ENCODE results near the gene SORCS2.

Gene SORCS2

GRCh38 chr4:7683126-7683703 lies 490.9 kb downstream of the SORCS2 start:
- Histone ChIP-seq H3K27me3 (ENCODE audit: insufficient read depth, insufficient read length) (no peaks in the 10 kb centered on the region), H3K9ac (ENCODE audit: insufficient read length, low read depth) (no peak overlapping the region), H3K4me3 (ENCODE audit: insufficient read length, low read depth) (no peak overlapping the region), H3K36me3 (ENCODE audit: insufficient read depth, insufficient read length, low read length) (no peaks in the 10 kb centered on the region), H3K9me3 (ENCODE audit: insufficient read depth, low read length) (peaks cover 30% of the 10 kb centered on the region; the same call in 1 of the 2 replicates), H3K4me1 (ENCODE audit: insufficient read depth, insufficient read length) (no peaks in the 10 kb centered on the region)
- no peak for DNase-seq (ENCODE audit: low read depth, low spot score)
- TF ChIP-seq SUZ12 (IDR thresholded peaks at IDR 0.05; ENCODE audit: extremely low read depth, insufficient read depth, insufficient read length): no peak
- TF ChIP-seq ZNF274 (IDR thresholded peaks at IDR 0.05; ENCODE audit: low read depth, low read length): no peak
- no peak for TF ChIP-seq YY1 (IDR thresholded peaks at IDR 0.05; ENCODE audit: insufficient read depth, insufficient read length)

GRCh38 chr4:7684294-7684693 lies 492.0 kb downstream of the SORCS2 start:
- H3K9me3 ChIP-seq (ENCODE audit: insufficient read depth, low read length): peaks cover 30% of the 10 kb centered on the region; the same call in 1 of the 2 replicates
- H3K4me1 ChIP-seq (ENCODE audit: insufficient read depth, insufficient read length): no peaks in the 10 kb centered on the region
- H3K4me3 ChIP-seq (ENCODE audit: insufficient read length, low read depth): no peak overlapping the region
- H3K9ac ChIP-seq (ENCODE audit: insufficient read length, low read depth): no peak overlapping the region
- TF ChIP-seq SUZ12 (IDR thresholded peaks at IDR 0.05; ENCODE audit: extremely low read depth, insufficient read depth, insufficient read length) (no peak), YY1 (IDR thresholded peaks at IDR 0.05; ENCODE audit: insufficient read depth, insufficient read length) (no peak)
- H3K27me3 ChIP-seq (ENCODE audit: insufficient read depth, insufficient read length): no peaks in the 10 kb centered on the region
- DNase-seq (ENCODE audit: low read depth, low spot score): no peak
- no peaks in the 10 kb centered on the region for H3K36me3 ChIP-seq (ENCODE audit: insufficient read depth, insufficient read length, low read length)

- no peak overlapping the region for H3K4me3 ChIP-seq (ENCODE audit: insufficient read length, low read depth)
- H3K36me3 ChIP-seq (ENCODE audit: insufficient read depth, insufficient read length, low read length): no peaks in the 10 kb centered on the region
- no peak overlapping the region for H3K9ac ChIP-seq (ENCODE audit: insufficient read length, low read depth)
- DNase-seq (ENCODE audit: low read depth, low spot score): no peak
- H3K27me3 ChIP-seq (ENCODE audit: insufficient read depth, insufficient read length): peaks cover 3% of the 10 kb centered on the region
- no peaks in the 10 kb centered on the region for H3K4me1 ChIP-seq (ENCODE audit: insufficient read depth, insufficient read length)
- no peak for TF ChIP-seq SUZ12 (IDR thresholded peaks at IDR 0.05; ENCODE audit: extremely low read depth, insufficient read depth, insufficient read length)
- TF ChIP-seq YY1 (IDR thresholded peaks at IDR 0.05; ENCODE audit: insufficient read depth, insufficient read length): no peak
- no peak for TF ChIP-seq ZNF274 (IDR thresholded peaks at IDR 0.05; ENCODE audit: low read depth, low read length)
- peaks cover 27% of the 10 kb centered on the region; the same call in 1 of the 2 replicates for H3K9me3 ChIP-seq (ENCODE audit: insufficient read depth, low read length)
Observed at GRCh38 chr4:7686070-7686870, 493.9 kb downstream of the SORCS2 start.

- H3K36me3 ChIP-seq (ENCODE audit: insufficient read depth, insufficient read length, low read length): no peaks in the 10 kb centered on the region
- no peak for DNase-seq (ENCODE audit: low read depth, low spot score)
- H3K4me1 ChIP-seq (ENCODE audit: insufficient read depth, insufficient read length): no peaks in the 10 kb centered on the region
- peaks cover 20% of the 10 kb centered on the region; the same call in 1 of the 2 replicates for H3K9me3 ChIP-seq (ENCODE audit: insufficient read depth, low read length)
- peaks cover 3% of the 10 kb centered on the region for H3K27me3 ChIP-seq (ENCODE audit: insufficient read depth, insufficient read length)
- H3K4me3 ChIP-seq (ENCODE audit: insufficient read length, low read depth): no peak overlapping the region
- H3K9ac ChIP-seq (ENCODE audit: insufficient read length, low read depth): no peak overlapping the region
- no peak for TF ChIP-seq YY1 (IDR thresholded peaks at IDR 0.05; ENCODE audit: insufficient read depth, insufficient read length)
- TF ChIP-seq SUZ12 (IDR thresholded peaks at IDR 0.05; ENCODE audit: extremely low read depth, insufficient read depth, insufficient read length): no peak
- TF ChIP-seq ZNF274 (IDR thresholded peaks at IDR 0.05; ENCODE audit: low read depth, low read length): no peak
Observed at GRCh38 chr4:7687006-7687405, 494.7 kb downstream of the SORCS2 start.

GRCh38 chr4:7687796-7688195 lies 495.5 kb downstream of the SORCS2 start:
- TF ChIP-seq YY1 (IDR thresholded peaks at IDR 0.05; ENCODE audit: insufficient read depth, insufficient read length) (no peak), SUZ12 (IDR thresholded peaks at IDR 0.05; ENCODE audit: extremely low read depth, insufficient read depth, insufficient read length) (no peak), ZNF274 (IDR thresholded peaks at IDR 0.05; ENCODE audit: low read depth, low read length) (no peak)
- DNase-seq (ENCODE audit: low read depth, low spot score): no peak
- peaks cover 12% of the 10 kb centered on the region; the same call in 1 of the 2 replicates for H3K9me3 ChIP-seq (ENCODE audit: insufficient read depth, low read length)
- H3K4me1 ChIP-seq (ENCODE audit: insufficient read depth, insufficient read length): no peaks in the 10 kb centered on the region
- H3K4me3 ChIP-seq (ENCODE audit: insufficient read length, low read depth): no peak overlapping the region
- H3K9ac ChIP-seq (ENCODE audit: insufficient read length, low read depth): no peak overlapping the region
- H3K36me3 ChIP-seq (ENCODE audit: insufficient read depth, insufficient read length, low read length): no peaks in the 10 kb centered on the region
- peaks cover 3% of the 10 kb centered on the region for H3K27me3 ChIP-seq (ENCODE audit: insufficient read depth, insufficient read length)

GRCh38 chr4:7689773-7690693 lies 497.7 kb downstream of the SORCS2 start:
- no peaks in the 10 kb centered on the region for H3K4me1 ChIP-seq (ENCODE audit: insufficient read depth, insufficient read length)
- no peak for DNase-seq (ENCODE audit: low read depth, low spot score)
- H3K27me3 ChIP-seq (ENCODE audit: insufficient read depth, insufficient read length): peaks cover 6% of the 10 kb centered on the region
- H3K4me3 ChIP-seq (ENCODE audit: insufficient read length, low read depth): no peak overlapping the region
- TF ChIP-seq YY1 (IDR thresholded peaks at IDR 0.05; ENCODE audit: insufficient read depth, insufficient read length) (no peak), ZNF274 (IDR thresholded peaks at IDR 0.05; ENCODE audit: low read depth, low read length) (no peak), SUZ12 (IDR thresholded peaks at IDR 0.05; ENCODE audit: extremely low read depth, insufficient read depth, insufficient read length) (no peak)
- H3K9me3 ChIP-seq (ENCODE audit: insufficient read depth, low read length): no peaks in the 10 kb centered on the region
- no peak overlapping the region for H3K9ac ChIP-seq (ENCODE audit: insufficient read length, low read depth)
- no peaks in the 10 kb centered on the region for H3K36me3 ChIP-seq (ENCODE audit: insufficient read depth, insufficient read length, low read length)
